HG03442 (cell line): ENCODE measurements around the gene SPTSSA.
"Not testable (repeated sequence)": the region's sequence is repeated elsewhere in the genome, so short reads cannot be mapped to it uniquely, and the experiment has no call there.

Experiments used
- ATAC-seq: cut with Tn5 transposase; IDR thresholded peaks from one replicate; pipeline ENCODE4 v1.9.1; 2021; ENCODE audit warnings: mild to moderate bottlenecking, moderate library complexity; ENCODE audit not compliant: unreplicated experiment

SPTSSA gene

GRCh38 chr14:34462132-34462893 lies at the start of gene SPTSSA:
TSS of gene SPTSSA (minus strand) at chr14:34462240. CDS start at chr14:34462207, 33 bp downstream.
- ATAC-seq, result peak; percentile 88

- no peak for ATAC-seq
Observed at GRCh38 chr14:34507884-34508283, 45.8 kb upstream of the SPTSSA start.

- ATAC-seq, result no peak
Observed at GRCh38 chr14:34507459-34507858, 45.4 kb upstream of the SPTSSA start.

- ATAC-seq, result not testable (repeated sequence)
Observed at GRCh38 chr14:34505124-34505491, 43.1 kb upstream of the SPTSSA start.

GRCh38 chr14:34504027-34504426 lies 42.0 kb upstream of the SPTSSA start:
- not testable (repeated sequence) for ATAC-seq

- no peak for ATAC-seq
Observed at GRCh38 chr14:34502545-34503225, 40.6 kb upstream of the SPTSSA start.

- ATAC-seq, result no peak
Observed at GRCh38 chr14:34502001-34502400, 40.0 kb upstream of the SPTSSA start.

- no peak for ATAC-seq
Observed at GRCh38 chr14:34501004-34501580, 39.1 kb upstream of the SPTSSA start.

GRCh38 chr14:34498684-34499412 lies 36.8 kb upstream of the SPTSSA start:
- ATAC-seq, result peak; percentile 58

- ATAC-seq, result no peak
Observed at GRCh38 chr14:34496679-34497513, 34.9 kb upstream of the SPTSSA start.

GRCh38 chr14:34496007-34496678 lies 34.1 kb upstream of the SPTSSA start:
- ATAC-seq, result no peak

- ATAC-seq, result no peak
Observed at GRCh38 chr14:34489324-34489723, 27.3 kb upstream of the SPTSSA start.

- no peak for ATAC-seq
Observed at GRCh38 chr14:34488528-34488927, 26.5 kb upstream of the SPTSSA start.

- ATAC-seq, result no peak
Observed at GRCh38 chr14:34484726-34485125, 22.7 kb upstream of the SPTSSA start.

GRCh38 chr14:34482463-34482862 lies 20.4 kb upstream of the SPTSSA start:
- no peak for ATAC-seq

- no peak for ATAC-seq
Observed at GRCh38 chr14:34479694-34480093, 17.7 kb upstream of the SPTSSA start.

GRCh38 chr14:34478261-34478660 lies 16.2 kb upstream of the SPTSSA start:
- ATAC-seq, result no peak

GRCh38 chr14:34476036-34476435 lies 14.0 kb upstream of the SPTSSA start:
- ATAC-seq, result not testable (repeated sequence)

GRCh38 chr14:34475163-34475562 lies 13.1 kb upstream of the SPTSSA start:
- no peak for ATAC-seq

- no peak for ATAC-seq
Observed at GRCh38 chr14:34474187-34474679, 12.2 kb upstream of the SPTSSA start.
